HG03103 (cell line): ENCODE results near the gene POLR2J.
A peak's percentile ranks its signal among the peaks of the same experiment; 100 is the strongest.
"Not testable (repeated sequence)": the region's sequence is repeated elsewhere in the genome, so short reads cannot be mapped to it uniquely, and the experiment has no call there.

ENCODE experiments used
- ATAC-seq: cut with Tn5 transposase; IDR thresholded peaks from one replicate; pipeline ENCODE4 v1.9.1; 2021; ENCODE audit warnings: low read depth; ENCODE audit not compliant: unreplicated experiment

Gene POLR2J

GRCh38 chr7:102496861-102497260 is 18.1 kb upstream of the POLR2J start:
- not testable (repeated sequence) for ATAC-seq

DNA sequence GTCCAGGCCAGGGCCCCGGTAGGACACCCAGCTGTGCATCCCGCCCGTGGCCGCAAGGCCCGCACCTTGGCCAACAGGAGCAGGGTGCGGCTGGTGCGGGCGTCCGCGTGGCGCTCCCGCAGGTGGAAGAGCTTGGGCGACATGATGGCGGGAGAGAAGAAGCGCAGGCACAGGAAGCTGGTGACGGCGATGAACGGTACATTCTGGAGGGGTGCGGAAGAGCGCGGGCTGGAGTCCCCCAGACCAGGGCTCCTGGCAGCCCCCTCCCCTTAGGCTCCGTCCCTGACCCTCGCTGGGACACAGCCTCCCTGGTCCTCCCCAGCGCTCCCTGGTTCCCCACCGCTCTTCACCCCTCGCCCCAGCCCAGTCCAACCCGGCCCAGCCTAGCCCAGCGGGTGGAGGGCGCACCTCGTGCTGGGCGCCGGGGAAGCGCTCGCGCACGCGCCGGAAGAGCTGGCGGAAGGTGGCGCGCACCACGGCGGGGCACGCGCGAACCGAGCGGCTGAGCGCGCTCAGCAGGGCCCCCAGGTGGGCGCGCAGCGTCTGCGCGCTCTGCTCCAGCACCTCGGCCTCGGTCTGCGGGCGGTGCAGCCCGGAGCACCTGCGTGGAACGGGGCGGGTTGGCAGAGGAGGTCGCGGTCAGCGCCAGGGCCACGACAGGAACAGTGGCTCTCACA is 15.9 kb upstream of the POLR2J start:
- peak; percentile 66 for ATAC-seq

GRCh38 chr7:102494026-102494425 is 15.3 kb upstream of the POLR2J start:
- not testable (repeated sequence) for ATAC-seq

DNA sequence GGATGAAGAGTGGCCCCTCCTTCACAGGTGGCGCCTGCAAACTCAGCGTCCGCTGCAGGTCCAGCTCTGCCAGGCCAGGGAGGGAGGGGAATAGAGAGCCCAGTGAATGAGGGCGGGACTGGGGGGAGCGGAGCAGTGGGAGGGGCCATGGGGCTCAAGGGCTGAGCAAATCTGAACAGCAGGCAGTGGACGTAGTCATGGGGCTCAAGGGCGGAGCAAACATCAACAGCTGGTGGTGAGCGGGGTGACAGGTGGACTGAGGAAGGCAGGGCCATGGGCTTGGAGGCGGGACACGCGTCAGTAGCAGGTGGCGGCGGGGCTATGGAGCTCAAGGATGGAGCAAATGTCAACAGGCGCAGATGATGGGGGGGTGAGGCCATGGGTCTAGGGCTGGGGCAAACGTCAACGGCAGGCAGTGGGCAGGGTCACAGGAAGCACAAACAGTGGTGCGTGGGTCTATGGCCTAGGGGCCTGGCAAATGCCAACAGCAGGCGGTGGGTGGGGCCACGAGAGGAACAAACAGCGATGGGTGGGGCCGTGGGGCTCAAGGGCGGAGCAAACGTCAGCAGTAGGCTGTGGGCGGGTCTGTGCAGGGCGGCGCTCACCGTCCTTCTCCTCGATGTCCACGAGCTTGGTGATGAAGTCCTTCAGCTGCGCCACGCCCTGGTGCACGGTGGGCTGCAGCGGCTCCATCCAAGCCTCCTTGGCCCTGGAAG is 14.7 kb upstream of the POLR2J start:
- peak; percentile 30 for ATAC-seq

GRCh38 chr7:102490529-102491075 is 11.9 kb upstream of the POLR2J start:
- ATAC-seq: peak; percentile 43

- ATAC-seq: not testable (repeated sequence)
Measured at GRCh38 chr7:102484317-102484716, 5.6 kb upstream of the POLR2J start.

- ATAC-seq: not testable (repeated sequence)
Measured at GRCh38 chr7:102481962-102482361, 3.2 kb upstream of the POLR2J start.

- ATAC-seq: not testable (repeated sequence)
Measured at GRCh38 chr7:102479982-102480637, 1.4 kb upstream of the POLR2J start.

- peak; percentile 15 for ATAC-seq
Measured at GRCh38 chr7:102479209-102479584, 475 bp upstream of the POLR2J start.

GRCh38 chr7:102474736-102475435 is 3.8 kb downstream of the POLR2J start:
- not testable (repeated sequence) for ATAC-seq

DNA sequence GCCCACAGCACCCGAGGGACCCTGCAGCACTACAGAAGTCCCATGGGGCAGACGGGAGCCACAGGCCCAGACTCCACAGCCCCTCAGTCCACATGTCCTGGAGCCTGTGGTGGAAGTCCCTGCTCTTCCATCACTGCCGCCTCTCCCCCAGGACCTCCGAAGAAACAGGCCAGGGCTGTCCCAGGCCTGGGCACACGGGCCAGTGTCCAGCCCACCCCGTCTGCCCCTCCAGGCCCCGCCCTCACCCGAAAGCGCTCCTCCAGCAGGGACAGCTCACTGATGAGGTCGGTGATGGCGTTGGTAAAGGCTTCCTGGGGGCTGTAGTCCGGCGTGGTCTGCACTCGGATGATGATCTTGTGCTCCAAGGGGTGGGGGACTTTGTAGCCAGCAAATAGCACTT is 4.6 kb downstream of the POLR2J start:
- not testable (repeated sequence) for ATAC-seq

- no peak for ATAC-seq
Measured at GRCh38 chr7:102473271-102473991, 5.3 kb downstream of the POLR2J start.

GRCh38 chr7:102472126-102473041 is 6.3 kb downstream of the POLR2J start:
- ATAC-seq: no peak

DNA sequence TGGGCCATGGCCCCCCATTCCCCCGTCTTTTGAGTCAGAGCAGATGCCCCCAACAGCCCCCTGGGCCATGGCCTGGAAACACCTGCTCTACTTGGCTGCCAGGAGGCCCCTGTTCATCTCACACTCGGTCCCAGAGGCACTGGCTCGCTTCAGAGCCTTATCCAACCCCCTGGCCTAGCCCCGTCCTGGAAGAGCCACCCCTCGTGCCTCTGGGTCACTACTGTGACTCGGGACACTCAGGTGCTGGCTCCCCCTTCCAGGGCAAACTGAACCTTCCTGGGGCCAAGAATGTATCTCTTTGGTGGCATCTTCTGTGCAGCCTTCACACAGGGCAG is 7.0 kb downstream of the POLR2J start:
- ATAC-seq: no peak

DNA sequence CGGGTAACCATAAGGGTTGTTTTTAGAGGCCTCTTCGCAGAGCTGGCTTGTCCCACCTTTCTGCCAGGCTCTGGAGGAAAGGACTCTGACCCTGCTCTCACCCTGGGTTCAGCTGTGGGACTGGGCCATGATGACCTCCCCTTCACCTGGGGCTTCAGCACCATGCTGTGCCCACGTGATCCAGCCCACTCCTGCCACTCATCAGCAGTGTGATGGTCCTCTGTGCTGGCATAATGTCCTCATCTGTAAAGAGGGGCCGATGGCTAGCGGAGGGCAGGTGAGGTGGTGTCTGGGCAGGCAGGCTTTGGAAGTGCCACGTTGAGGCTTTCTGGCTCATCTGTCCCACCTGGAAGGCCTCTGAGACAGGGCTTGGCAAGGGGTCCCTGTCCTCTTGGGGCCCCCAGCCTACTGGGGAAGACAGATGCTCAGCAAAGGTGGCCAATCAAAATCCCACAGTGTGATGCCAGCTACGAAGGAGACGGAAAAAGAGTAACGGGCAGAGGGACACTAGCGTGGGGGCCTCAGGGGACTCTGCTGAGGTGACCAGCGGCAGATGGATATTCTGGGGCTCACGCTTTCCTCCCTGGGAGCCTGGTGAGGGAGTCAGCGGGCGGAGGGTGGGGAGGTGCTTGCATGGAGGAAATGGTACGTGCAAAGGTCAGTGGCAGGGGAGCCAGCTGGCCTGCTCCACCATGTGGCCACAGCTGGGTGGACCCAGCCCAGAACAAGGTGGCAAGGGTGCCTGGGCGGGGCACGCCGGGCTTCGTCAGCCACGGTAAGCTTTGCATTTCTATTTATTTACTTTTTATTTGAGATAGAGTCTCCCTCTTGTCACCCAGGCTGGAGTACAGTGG is 8.5 kb downstream of the POLR2J start:
- ATAC-seq: no peak

GRCh38 chr7:102469351-102469971 is 9.3 kb downstream of the POLR2J start:
- no peak for ATAC-seq

- ATAC-seq: no peak
Measured at GRCh38 chr7:102468478-102469350, 10.0 kb downstream of the POLR2J start.
